SH-SY5Y (cell line): ENCODE results near the gene LTB.

Source experiments
- GATA2 ChIP-seq: IDR thresholded peaks from 2 replicates; pipeline ENCODE4 v1.6.1; 2011; ENCODE audit warnings: mild to moderate bottlenecking, low read depth, low read length
- GATA3 ChIP-seq: IDR thresholded peaks from 2 replicates; pipeline ENCODE4 v1.6.1; 2011; ENCODE audit warnings: low read depth, mild to moderate bottlenecking, low read length, moderate library complexity

DNA sequence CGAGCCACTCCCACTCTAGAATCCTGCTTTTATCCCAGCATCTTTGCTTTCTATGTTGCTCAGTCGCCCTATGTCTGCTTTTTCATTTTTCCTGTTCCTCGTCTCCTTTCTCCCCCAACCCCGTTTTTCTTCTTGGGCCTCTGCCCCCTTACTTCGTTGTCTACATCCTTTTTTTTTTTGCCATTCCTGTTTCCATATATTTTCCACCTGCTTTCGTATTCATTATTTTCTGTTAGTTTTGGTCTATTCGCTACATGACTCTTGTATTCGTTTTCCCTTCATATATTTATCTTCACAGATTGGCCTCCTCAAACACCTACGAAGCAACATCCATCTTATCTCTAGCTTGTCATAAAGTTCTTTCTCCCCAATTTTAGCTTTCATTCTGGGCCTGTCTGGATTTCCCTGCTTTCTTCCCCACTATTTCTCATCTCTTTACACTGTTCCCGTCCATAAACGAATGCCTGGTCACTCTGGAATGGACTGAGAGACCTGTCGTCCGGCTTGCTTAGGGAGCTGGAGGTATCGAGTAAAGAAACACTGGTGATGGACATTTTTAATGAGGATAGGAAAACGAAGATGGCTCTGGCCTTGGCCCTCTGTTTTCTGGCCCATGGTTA lies 39.2 kb upstream of the LTB start:
- no peak for TF ChIP-seq GATA2
- TF ChIP-seq GATA3 = no peak
